Measurements from ENCODE around the gene MMP15.
"Not testable (repeated sequence)": the region's sequence is repeated elsewhere in the genome, so short reads cannot be mapped to it uniquely, and the experiment has no call there.

MMP15 gene

GRCh38 chr16:58049232-58050185 lies 24.0 kb downstream of the MMP15 start:
- DNase-seq (ENCODE audit: low spot score) (no peak), FAIRE-seq (no peak)

- FAIRE-seq (no peak), DNase-seq (ENCODE audit: low spot score) (no peak)
Observed at GRCh38 chr16:58051296-58051695, 25.7 kb downstream of the MMP15 start.

- FAIRE-seq (no peak), DNase-seq (ENCODE audit: low spot score) (no peak)
Observed at GRCh38 chr16:58051821-58052603, 26.5 kb downstream of the MMP15 start.

GRCh38 chr16:58053682-58054005 lies 28.1 kb downstream of the MMP15 start:
- DNase-seq (ENCODE audit: low spot score) (no peak), FAIRE-seq (no peak)

- no peak for FAIRE-seq
- DNase-seq (ENCODE audit: low spot score): no peak
Observed at GRCh38 chr16:58054289-58054688, 28.7 kb downstream of the MMP15 start.

GRCh38 chr16:58056580-58056979 lies 31.0 kb downstream of the MMP15 start:
- FAIRE-seq (no peak), DNase-seq (ENCODE audit: low spot score) (no peak)

GRCh38 chr16:58057121-58057520 lies 31.6 kb downstream of the MMP15 start:
- FAIRE-seq (no peak), DNase-seq (ENCODE audit: low spot score) (no peak)

- DNase-seq (ENCODE audit: low spot score): no peak
- FAIRE-seq: no peak
Observed at GRCh38 chr16:58057784-58058183, 32.2 kb downstream of the MMP15 start.

- no peak for FAIRE-seq
- no peak for DNase-seq (ENCODE audit: low spot score)
Observed at GRCh38 chr16:58062821-58063220, 37.3 kb downstream of the MMP15 start.

- DNase-seq (ENCODE audit: low spot score) (no peak), FAIRE-seq (no peak)
Observed at GRCh38 chr16:58063377-58064076, 38.0 kb downstream of the MMP15 start.

- FAIRE-seq: no peak
- no peak for DNase-seq (ENCODE audit: low spot score)
Observed at GRCh38 chr16:58070585-58070984, 45.0 kb downstream of the MMP15 start.

GRCh38 chr16:58072134-58072533 lies 46.6 kb downstream of the MMP15 start:
- FAIRE-seq; DNase-seq (ENCODE audit: low spot score): not testable (repeated sequence)

- DNase-seq (ENCODE audit: low spot score); FAIRE-seq: not testable (repeated sequence)
Observed at GRCh38 chr16:58073086-58073485, 47.5 kb downstream of the MMP15 start.

- no peak for DNase-seq (ENCODE audit: low spot score)
- FAIRE-seq: no peak
Observed at GRCh38 chr16:58074657-58075056, 49.1 kb downstream of the MMP15 start.

GRCh38 chr16:58076514-58076913 lies 51.0 kb downstream of the MMP15 start:
- no peak for DNase-seq (ENCODE audit: low spot score)
- no peak for FAIRE-seq

- FAIRE-seq: no peak
- DNase-seq (ENCODE audit: low spot score): no peak
Observed at GRCh38 chr16:58077796-58078195, 52.2 kb downstream of the MMP15 start.

GRCh38 chr16:58080657-58081056 lies 55.1 kb downstream of the MMP15 start:
- FAIRE-seq; DNase-seq (ENCODE audit: low spot score): not testable (repeated sequence)

GRCh38 chr16:58082381-58082780 lies 56.8 kb downstream of the MMP15 start:
- DNase-seq (ENCODE audit: low spot score) (no peak), FAIRE-seq (no peak)

GRCh38 chr16:58084635-58085034 lies 59.1 kb downstream of the MMP15 start:
- FAIRE-seq: no peak
- no peak for DNase-seq (ENCODE audit: low spot score)

- FAIRE-seq: no peak
- no peak for DNase-seq (ENCODE audit: low spot score)
Observed at GRCh38 chr16:58085171-58085570, 59.6 kb downstream of the MMP15 start.

- DNase-seq (ENCODE audit: low spot score) (no peak), FAIRE-seq (no peak)
Observed at GRCh38 chr16:58085584-58086251, 60.2 kb downstream of the MMP15 start.

Measured in RCC 7860 (cell line).